SIG-M5 (cell line): ENCODE results near the gene FAM200C.

ENCODE experiments used
- DNase-seq: peaks from one replicate; lab custom pipeline; 2025; lab: John Stamatoyannopoulos, UW

FAM200C gene

DNA sequence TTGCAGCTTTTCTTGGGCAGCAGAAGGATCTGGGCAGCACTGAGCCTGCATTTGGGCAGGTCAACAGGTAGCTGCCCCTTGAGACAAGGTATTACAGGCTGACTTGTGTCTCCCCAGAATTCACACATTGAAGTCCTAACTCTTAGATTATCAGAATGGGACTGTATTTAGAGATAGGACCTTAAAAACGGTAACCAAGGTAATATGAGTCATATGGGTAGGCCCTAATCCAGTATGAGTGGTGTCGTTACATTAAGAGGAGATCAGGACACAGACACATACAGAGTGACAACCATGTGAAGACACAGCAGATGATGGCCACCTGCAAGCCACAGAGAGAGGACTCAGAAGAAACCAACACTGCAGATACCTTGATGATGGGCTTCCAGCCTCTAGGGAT, 32.6 kb downstream of the FAM200C start:
- no peak for DNase-seq

DNA sequence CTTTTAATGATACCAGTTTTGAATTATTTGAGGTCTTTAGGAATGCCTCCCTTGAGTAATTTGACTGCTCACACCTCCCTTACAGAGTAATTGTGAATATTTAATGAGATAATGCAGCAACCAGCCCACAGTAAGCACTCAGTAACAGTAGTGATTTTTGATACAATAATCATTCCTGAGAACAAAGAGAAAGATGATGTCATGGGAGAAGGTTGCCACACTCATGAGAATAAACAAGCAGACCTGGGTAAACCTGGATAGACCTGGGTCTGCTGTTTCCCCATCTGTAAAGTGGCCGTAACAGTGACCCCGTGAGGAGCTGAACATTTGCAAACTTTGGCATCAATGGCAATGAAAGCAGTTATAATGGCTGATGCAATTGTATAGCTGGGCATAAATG, 33.6 kb downstream of the FAM200C start:
- no peak for DNase-seq

DNA sequence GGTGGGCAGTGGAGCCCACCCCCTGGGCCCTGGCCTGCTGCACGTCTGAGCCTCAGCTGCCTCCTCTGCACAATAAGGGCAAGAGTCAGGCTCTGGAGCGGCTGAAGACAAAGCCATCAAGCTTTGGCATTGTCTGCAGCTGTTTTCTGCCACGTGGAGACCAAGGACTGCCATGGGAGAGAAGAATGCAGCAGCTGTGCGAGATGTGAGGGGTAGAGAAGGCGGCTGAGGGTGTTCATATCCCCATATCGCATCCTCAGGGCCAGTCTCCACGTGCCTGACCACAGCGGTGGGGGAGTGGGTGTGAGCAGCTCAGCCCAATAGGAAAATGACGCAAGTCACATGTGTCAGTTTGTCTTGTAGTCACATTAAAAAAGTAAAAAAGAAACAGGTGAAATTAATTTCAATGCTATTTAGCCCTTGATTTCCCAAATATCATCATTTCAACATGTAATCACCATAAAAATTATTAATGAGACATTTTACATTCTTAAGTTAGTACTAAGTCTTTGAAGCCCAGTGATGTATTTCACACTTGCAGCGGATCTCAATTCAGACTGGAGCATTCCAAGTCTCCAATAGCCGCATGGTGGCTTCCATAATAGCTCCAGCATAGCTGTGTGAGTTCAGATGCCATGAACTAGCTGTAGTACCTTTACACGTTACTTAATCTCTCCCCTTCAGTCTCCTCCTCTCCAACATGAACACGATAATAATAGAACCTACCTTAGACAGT, 36.0 kb downstream of the FAM200C start:
- DNase-seq, result no peak

DNA sequence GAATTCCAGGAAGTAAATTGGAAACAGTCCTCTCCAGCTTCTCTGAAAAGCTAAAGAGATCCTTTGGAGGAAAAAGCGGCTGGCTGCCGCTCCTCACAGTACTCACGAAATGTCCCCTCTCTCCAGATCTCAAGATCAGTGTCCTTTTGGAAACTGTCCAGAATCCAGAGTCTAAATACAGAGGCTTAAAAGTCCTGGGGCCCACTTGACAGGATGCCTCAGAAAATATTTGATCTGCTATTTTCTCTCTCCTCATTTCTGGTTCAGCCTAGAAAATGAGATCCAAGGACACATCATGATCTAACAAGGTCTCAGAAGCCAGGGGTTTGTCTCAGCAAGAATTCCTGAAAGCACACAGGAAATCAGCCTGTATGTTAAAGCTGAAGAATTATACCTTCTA, 36.6 kb downstream of the FAM200C start:
- DNase-seq, result no peak

DNA sequence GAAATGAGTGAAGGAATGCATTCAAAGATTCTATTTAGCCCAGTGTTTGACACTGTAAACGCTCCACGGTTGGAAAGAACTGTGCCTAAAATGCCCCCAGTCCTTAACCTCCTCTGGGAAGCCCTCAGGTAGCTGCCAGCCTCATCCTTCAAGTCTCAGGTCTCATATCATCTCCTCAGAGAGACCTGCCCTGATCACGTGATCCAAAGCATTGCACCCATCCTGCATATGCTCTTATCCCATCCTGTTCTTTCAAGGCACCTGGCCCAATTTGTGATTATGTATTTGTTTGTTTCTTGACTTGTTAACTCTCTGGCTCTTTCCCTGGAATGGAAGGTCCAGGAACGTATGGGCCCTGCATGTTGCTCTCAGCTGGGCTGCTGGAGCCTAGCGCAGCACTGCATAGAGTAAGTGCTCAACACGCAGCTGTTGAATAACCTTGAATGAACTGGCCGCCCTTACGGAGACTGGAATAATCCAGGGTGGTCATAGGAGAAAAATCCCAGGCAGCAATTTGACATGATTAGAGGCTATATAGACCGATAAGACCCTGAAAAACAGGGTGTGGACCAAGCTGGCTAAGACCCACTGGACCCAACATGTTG, 38.1 kb downstream of the FAM200C start:
- DNase-seq, result no peak

DNA sequence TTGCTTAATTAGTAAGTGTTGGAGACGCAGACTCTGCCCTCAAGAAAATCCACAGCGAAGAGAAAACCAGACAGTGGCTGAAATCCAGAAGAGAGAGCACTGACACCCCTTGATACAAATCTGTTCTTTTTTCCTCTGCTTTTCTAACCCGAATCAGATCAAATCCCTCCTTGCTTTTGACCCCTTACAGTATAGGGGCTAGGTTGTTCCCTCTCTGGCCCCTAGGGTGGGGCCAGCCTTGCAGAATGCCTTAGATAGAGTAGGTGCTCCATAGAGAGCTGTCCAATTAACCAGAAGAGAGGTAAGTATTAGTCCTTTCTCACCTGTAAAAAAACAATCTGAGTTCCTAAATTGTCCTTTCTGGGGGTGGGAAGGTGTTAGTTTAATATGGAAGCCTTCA, 39.5 kb downstream of the FAM200C start:
- no peak for DNase-seq

DNA sequence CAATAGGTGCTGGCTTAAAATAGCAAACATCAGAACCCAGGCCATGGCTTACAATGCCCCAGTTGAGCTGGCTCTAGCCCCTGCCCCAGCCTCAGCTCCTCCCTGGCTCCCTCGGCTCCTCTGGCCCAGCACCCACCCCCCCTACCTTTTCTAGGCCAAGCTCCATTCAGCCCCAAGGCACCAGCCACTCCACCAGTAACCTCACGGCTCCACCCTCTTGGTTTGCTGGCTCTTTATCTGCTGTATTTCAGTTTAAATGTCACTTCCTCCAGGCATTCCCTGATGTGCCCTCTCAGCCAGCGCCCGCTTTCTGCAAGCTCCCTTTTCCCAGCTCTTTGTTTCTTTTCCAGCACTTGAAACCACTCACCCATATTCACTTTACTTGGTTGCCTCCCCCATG, 40.0 kb downstream of the FAM200C start:
- DNase-seq, result no peak

DNA sequence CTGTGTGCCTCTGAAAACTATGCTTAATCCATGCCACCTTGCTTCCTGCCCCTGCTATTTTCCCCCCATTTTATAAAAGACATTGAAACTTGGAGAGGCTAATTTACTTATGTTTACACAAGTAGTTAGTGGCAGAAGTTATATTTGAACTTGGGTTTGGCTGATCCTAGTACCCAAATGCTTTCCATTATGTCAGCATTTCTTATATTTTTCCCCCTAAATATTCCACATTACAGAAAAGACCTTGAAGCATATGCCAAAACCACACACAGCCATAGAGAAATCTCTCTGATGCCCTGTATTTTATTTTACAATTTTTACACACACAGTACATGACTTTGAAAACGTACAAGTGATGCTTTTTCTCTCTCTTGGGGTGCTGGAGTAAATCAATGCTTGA, 40.6 kb downstream of the FAM200C start:
- no peak for DNase-seq

DNA sequence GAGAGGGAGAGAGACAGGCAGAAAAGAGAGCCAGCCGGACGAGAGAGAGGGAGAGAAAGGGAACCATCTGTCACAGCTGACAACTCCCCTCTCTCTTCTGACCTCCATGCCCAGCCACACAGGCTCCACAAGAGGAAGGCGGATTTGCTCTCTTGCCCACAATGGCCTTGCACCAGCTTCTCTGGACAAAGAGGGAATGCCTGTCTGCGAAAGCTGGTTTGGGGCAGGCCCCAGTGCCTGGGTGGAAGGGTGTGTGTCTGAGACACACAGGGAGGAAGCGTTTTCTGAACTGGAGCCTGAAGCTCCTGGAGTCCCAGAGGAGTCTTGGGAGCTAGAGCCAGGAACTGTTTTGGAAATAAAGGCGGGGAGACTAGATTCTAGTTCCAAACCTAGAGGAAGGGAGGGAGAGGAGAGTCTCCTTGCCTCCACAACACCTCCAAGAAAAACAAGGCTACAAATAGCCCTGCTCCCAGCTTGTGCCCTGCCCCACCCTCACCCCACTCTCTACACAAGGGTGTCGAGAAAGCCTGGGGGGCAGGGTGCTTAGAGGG, 41.9 kb downstream of the FAM200C start:
- DNase-seq, result no peak

DNA sequence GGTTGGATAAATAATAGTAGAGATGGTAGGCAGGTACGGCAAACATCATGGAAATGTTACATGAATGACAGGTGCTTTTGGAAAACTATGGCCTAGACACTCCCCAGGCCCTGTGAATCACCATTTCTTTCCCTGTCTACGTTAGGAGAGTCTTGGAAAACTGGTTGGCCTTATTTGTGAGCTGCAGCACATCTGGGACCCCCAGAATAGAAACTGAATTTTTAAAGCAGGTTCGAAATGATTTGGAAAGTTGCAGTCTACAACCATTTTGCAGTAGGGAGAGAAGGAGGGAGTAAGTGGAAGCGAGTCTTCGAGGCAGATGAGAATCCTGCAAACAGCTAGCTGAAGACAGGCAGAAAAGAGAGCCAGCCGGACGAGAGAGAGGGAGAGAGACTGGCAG, 42.5 kb downstream of the FAM200C start:
- no peak for DNase-seq

DNA sequence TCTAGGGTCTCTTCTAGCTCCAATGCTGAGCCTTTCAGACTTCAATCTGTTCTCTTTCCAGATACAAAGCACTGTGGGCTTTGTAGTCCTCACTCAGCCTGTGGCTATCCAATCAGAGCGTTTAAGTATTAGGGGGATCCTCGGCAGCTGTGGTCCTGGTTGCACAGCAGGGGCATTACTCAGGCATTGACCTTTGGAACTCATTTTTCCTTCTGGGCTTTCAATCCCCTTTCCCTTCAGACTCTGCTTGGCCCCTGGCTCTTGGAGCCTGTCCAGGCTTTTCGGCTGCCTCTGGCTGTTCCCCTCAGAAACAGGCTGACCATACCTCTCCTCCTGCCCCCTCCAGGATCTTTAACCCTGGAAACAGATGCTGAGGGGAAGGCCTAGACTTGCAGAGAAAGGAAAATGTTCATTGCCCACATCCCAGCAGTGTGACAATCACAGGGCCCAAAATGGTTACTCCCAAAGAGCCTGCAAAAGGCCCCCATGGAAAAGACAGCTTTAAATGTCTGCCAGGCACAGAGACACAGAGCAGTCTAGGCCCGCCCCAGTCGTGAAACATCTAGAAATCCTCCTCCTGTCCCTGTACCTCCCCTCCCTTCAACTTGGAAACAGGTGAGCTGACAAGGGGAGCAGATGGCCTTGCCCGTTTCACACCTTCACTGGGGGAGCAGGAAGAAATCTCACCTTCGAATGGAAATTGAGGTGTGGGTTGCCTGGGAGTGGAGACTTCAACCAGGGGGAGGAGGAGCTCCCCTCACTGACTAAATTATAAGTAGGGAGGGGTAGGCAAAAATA, 43.1 kb downstream of the FAM200C start:
- no peak for DNase-seq

DNA sequence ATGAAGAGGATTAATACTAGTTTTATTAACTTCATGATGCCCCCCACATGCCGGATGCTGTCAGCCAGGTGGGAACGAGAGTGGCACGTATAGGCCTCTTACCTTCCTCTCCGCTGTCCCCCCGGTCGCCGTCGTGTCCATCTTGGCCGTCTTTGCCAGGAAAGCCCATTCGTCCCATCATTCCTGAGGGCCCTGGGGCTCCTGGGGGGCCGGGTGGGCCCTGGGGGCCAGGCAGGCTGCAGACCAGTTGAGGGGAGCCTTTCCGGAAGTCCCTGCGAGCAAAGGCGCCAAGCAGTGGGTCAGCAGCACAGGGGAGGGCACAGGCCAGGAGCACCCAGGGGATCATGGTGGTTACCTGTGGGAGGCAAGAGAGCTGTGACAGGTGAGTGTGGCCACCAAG, 45.2 kb downstream of the FAM200C start:
- DNase-seq, result no peak

DNA sequence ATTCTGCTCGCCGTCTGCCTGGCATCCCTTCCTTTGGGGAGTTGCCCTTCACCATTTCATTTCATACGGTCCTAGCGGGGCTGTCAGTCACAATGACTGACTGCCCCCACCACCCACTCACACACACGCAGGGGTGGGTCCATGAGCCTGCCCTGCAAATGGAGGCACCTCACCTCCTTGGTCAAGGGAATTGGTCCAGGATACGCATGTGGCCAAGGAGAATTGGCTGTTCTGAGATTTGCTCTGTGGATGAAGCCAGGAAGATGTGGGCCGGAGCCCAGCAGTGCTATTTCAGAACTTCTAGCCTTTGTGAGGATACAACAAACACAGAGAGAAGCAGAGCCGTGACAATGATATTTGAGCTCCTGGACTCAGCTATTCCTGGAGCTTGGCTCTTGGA, 46.5 kb downstream of the FAM200C start:
- DNase-seq, result no peak

DNA sequence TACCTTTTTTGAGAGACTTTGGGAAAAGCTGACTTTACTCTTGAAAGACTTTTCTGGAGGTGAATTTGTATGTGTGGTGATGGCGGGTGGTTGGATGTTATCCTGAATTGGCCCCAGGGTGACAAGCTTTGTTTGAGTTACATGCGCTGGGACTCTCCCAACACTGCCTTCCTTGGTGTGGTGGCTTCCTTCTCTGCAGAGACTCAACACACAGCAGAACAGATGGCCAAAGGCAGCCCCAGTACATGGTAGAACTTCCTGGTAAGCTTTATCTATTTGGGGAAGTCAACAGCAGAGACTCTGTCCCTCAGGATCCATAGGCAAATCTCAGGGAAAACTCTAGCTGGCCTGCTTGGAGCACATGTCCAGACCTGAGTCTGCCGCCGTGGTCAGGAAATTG, 47.5 kb downstream of the FAM200C start:
- DNase-seq, result no peak

DNA sequence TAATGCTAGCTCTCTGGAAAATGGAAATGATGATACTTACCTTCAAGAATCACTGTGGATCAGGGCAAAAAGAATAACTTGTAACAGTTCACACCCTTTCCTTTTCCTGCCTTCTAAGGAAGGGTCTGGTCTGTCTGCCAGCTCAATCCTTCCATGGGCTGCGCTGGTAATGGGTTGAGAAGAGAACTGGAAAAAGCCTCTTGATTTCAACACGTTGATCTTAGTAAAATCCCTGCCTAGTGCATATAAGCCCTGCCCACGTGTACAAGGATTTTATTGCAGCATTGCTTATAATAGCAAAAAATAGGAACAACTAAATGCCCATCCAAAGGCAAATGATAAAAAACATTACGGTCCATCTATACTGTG, 49.9 kb downstream of the FAM200C start:
- DNase-seq, result no peak

DNA sequence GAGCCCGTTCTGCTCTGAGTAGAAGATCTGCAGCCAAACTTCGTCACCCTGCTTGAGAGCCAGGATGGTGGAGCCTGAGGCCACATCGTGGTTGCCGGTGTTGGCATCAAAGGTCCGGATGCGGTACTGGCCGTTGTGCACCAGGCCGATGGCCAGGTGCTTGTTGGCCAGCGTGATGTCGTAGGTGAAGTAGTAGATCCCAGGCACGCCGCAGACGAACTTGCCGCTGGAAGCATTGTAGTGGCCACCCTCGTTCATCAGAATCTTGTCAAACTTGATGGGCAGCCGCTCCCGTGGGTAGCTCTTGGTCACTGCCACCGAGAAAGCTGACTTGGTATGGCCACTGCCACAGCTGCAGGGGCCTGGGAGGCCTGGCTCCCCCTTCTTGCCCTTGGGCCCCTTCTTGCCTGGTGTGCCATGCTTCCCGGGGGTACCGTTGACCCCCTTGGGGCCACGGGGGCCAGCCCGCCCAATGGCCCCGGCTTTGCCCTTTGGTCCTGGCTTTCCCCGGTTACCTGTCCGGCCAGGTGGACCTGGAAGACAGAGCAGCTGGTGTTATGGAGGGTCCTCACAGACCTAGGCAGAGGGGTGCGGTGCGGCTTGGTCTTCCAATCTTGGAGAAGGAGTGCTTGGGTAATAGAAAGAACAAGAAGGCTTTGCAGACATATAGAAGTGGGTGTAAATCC, 50.5 kb downstream of the FAM200C start:
- DNase-seq, result no peak

DNA sequence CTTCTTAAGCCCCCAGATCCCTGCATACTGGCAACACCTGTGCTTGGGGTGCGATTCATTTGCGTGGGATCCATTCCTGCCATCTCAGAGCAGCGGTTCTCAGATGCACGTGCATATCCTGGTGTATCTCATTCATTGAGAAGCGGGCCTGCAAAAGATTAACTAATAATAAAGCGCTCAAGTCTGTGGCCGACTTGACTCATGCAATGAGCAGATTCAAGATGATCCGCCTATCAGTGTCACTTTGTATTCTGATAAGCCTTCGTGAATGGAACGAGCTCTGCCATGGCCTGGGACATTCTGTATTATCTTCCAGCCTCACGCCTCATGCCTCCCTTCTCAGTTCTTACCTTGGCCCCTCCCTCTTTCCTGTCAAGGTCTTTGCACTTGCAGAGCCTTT, 51.8 kb downstream of the FAM200C start:
- DNase-seq, result no peak

DNA sequence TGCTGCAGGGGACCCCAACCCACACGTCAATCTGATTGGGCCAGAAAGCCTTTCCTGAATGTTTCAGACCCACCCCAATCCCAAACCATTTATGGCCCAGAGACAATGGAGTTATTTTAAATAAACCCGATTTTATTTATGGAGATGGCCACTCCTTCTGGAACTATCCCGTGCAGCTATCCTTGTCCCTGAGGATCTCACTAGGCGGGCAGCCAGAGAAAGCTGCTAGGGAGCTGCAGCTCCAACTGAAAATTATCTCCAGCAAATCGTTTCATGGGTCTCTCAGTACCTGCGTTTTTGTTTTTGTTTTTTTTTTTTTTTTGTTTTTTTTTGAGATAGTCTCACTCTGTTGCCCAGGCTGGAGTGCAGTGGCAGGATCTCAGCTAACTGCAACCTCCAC, 52.4 kb downstream of the FAM200C start:
- no peak for DNase-seq
